HepG2 (cell line): Measurements from ENCODE around the gene THOP1. TPM values are rescaled to one million over a fixed set of nuclear protein-coding genes. Genes with fewer than 3 reads are reported as not detected.

Source experiments
- BRCA1 ChIP-seq: sonication (generic); formaldehyde crosslinking; IDR thresholded peaks from 2 replicates; pipeline ENCODE4 v1.4.0; 2020; ENCODE audit warnings: missing genetic modification reagents
- CBFB ChIP-seq: sonication (generic); formaldehyde crosslinking; IDR thresholded peaks from 2 replicates; pipeline ENCODE4 v1.4.0; 2020; ENCODE audit warnings: missing genetic modification reagents
- CHD4 ChIP-seq: fragments of 200-600 bp; sonication (generic); IDR thresholded peaks from 2 replicates; pipeline ENCODE4 v1.7.0; 2017; ENCODE audit warnings: mild to moderate bottlenecking, low read length, borderline replicate concordance
- ELF3 ChIP-seq: IDR thresholded peaks from 2 replicates; pipeline ENCODE4 v1.6.1; 2016; ENCODE audit warnings: missing genetic modification reagents, missing compliant biosample characterization
- FOXC1 ChIP-seq: sonication (generic); formaldehyde crosslinking; IDR thresholded peaks from 2 replicates; pipeline ENCODE4 v1.8.0; 2022; ENCODE audit warnings: mild to moderate bottlenecking, missing genetic modification reagents, borderline replicate concordance
- PLRG1 ChIP-seq: fragments of 450-650 bp; conservative IDR thresholded peaks from 2 replicates; pipeline ENCODE4 v1.6.1; 2016
- RCOR2 ChIP-seq: IDR thresholded peaks from 2 replicates; pipeline ENCODE4 v1.6.1; 2016; ENCODE audit warnings: missing biosample characterization, missing genetic modification reagents
- RORA ChIP-seq: sonication (generic); formaldehyde crosslinking; IDR thresholded peaks from 2 replicates; pipeline ENCODE4 v1.5.0; 2020; ENCODE audit warnings: mild to moderate bottlenecking, missing genetic modification reagents, moderate library complexity
- SALL1 ChIP-seq: sonication (generic); formaldehyde crosslinking; IDR thresholded peaks from 2 replicates; pipeline ENCODE4 v1.8.0; 2022; ENCODE audit warnings: mild to moderate bottlenecking, missing genetic modification reagents
- SMAD3 ChIP-seq: sonication (generic); formaldehyde crosslinking; IDR thresholded peaks from 2 replicates; pipeline ENCODE4 v1.4.0; 2020; ENCODE audit warnings: missing genetic modification reagents
- SOX13 ChIP-seq, 3 experiments: fragments of 450-650 bp in 1 of 3; sonication (generic) in 1 of 3; formaldehyde crosslinking in 1 of 3; IDR thresholded peaks in 2 of 3; conservative IDR thresholded peaks in 1 of 3; 2 replicates each; pipeline versions ENCODE4 v1.5.0 to v1.6.1; 2016 to 2020; ENCODE audit warnings: antibody characterized with exemption in 1 of 3, mild to moderate bottlenecking in 1 of 3, missing compliant biosample characterization in 1 of 3, missing genetic modification reagents in 1 of 3, moderate library complexity in 1 of 3
- ZFP41 ChIP-seq: sonication (generic); formaldehyde crosslinking; IDR thresholded peaks from 2 replicates; pipeline ENCODE4 v1.4.0; 2020; ENCODE audit warnings: mild to moderate bottlenecking, missing genetic modification reagents, borderline replicate concordance
- ZNF143 ChIP-seq: sonication (generic); formaldehyde crosslinking; IDR thresholded peaks from 2 replicates; pipeline ENCODE4 v1.4.0; 2020; ENCODE audit warnings: missing genetic modification reagents
- ZNF256 ChIP-seq: sonication (generic); formaldehyde crosslinking; conservative IDR thresholded peaks from 2 replicates; pipeline ENCODE4 v1.4.0; 2020; ENCODE audit warnings: missing genetic modification reagents
- ZNF34 ChIP-seq: sonication (generic); formaldehyde crosslinking; IDR thresholded peaks from 2 replicates; pipeline ENCODE4 v1.4.0; 2020; ENCODE audit warnings: mild to moderate bottlenecking, missing genetic modification reagents, borderline replicate concordance
- ZNF350 ChIP-seq: sonication (generic); formaldehyde crosslinking; IDR thresholded peaks from 2 replicates; pipeline ENCODE4 v1.4.0; 2020; ENCODE audit warnings: mild to moderate bottlenecking, low read depth, missing genetic modification reagents, borderline replicate concordance
- ZNF354B ChIP-seq: sonication (generic); formaldehyde crosslinking; IDR thresholded peaks from 2 replicates; pipeline ENCODE4 v1.8.0; 2022; ENCODE audit warnings: mild to moderate bottlenecking, missing genetic modification reagents
- ZNF598 ChIP-seq: sonication (generic); formaldehyde crosslinking; IDR thresholded peaks from 2 replicates; pipeline ENCODE4 v1.5.1; 2020; ENCODE audit warnings: mild to moderate bottlenecking, missing genetic modification reagents, borderline replicate concordance
- ZNF761 ChIP-seq: sonication (generic); formaldehyde crosslinking; conservative IDR thresholded peaks from 2 replicates; pipeline ENCODE4 v1.4.0; 2020; ENCODE audit warnings: mild to moderate bottlenecking, missing genetic modification reagents
- ZSCAN12 ChIP-seq: sonication (generic); formaldehyde crosslinking; IDR thresholded peaks from 2 replicates; pipeline ENCODE4 v1.9.0; 2021; ENCODE audit warnings: mild to moderate bottlenecking, missing genetic modification reagents
- ZZZ3 ChIP-seq: sonication (generic); formaldehyde crosslinking; IDR thresholded peaks from 2 replicates; pipeline ENCODE4 v1.4.0; 2020; ENCODE audit warnings: missing genetic modification reagents, mild to moderate bottlenecking, borderline replicate concordance
- polyA plus RNA-seq, 8 experiments: library from polyadenylated mRNA; depleted of rRNA in 3 of 8; stranded (reverse) in 7 of 8; unstranded in 1 of 8; fragments of >200 nt; fragmentation: Illumina TruSeq in 4 of 8; extraction: Trizol in 4 of 8; gene quantifications; 2 replicates each; pipeline versions ENCODE4 v1.2.1 to v1.2.3, GENCODE V29; 2011 to 2016; ENCODE audit warnings: low read depth in 4 of 8, missing spikeins in 1 of 8, mixed read lengths in 1 of 8; ENCODE audit not compliant: insufficient read depth in 1 of 8
- total RNA-seq, 5 experiments: library from RNA; depleted of rRNA; stranded (reverse); fragments of >200 nt; fragmentation: Illumina TruSeq; extraction: Trizol; gene quantifications; 2 replicates each; pipeline ENCODE4 v1.2.3, GENCODE V29; 2016; ENCODE audit warnings: low read depth in 1 of 5
- TF ChIP-seq, protein P1 (sequence below): sonication (generic); formaldehyde crosslinking; IDR thresholded peaks from 2 replicates; pipeline ENCODE4 v1.4.0; 2020; ENCODE audit warnings: missing genetic modification reagents
- TF ChIP-seq, protein P2 (sequence below): sonication (generic); formaldehyde crosslinking; IDR thresholded peaks from 2 replicates; pipeline ENCODE4 v1.4.0; 2020; ENCODE audit warnings: mild to moderate bottlenecking, missing genetic modification reagents
- TF ChIP-seq, protein P3 (sequence below): sonication (generic); formaldehyde crosslinking; IDR thresholded peaks from 2 replicates; pipeline ENCODE4 v1.5.0; 2020; ENCODE audit warnings: mild to moderate bottlenecking, missing genetic modification reagents, borderline replicate concordance

THOP1 gene
- total and polyA plus RNA-seq, 2 of the 13 experiments (the other 11 are each of a cell fraction or from before 2014, with no cell fraction given), result 74.4 to 116 TPM

DNA sequence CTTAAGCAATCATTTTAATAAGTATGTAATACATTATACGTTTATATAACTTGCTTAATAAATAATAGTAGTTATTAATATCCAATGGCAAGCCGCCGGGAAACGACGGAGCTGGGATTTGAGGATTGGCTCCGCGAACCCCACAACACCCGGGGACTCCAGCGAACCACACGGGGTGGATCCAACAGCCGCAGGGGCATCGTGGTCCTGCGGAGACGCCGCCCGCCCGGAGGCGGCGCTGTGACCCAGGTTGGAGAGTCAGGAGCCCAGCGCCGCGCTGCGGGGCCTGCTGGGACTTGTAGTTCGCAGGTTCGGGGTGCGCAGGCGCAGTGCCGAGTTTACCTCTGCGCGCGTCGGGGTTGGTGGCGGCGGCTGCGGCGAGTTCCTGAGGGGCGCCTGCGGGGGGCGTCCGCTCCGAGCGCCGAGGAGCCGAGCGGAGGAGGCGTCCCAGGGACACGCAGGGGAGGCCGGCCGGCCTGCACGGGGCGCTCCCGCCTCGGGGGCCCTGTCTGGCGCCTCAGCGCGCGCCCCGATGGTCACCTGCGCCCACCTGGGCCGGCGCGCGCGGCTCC is 34.3 kb downstream of the THOP1 start, which contains the start of gene ZNF554 (continued):
- TF ChIP-seq ZNF34 (CRISPR knock-in tag) (peak; percentile 93), RORA (CRISPR knock-in tag) (no peak), SMAD3 (peak; percentile 94), SOX13 (IDR thresholded peaks at IDR 0.05) (no peak), SOX13 (CRISPR knock-in tag; conservative IDR thresholded peaks at IDR 0.05 in 1 of 2, IDR thresholded peaks at IDR 0.05 in 1 of 2) (peak in 1 of 2 experiments; percentile 48; a peak in 1 of 4 replicates), ZNF598 (CRISPR knock-in tag) (no peak), SALL1 (peak; percentile 69), ZNF256 (CRISPR knock-in tag) (no peak), RCOR2 (CRISPR knock-in tag) (no peak), ZNF350 (CRISPR knock-in tag) (peak; percentile 88), ZZZ3 (peak; percentile 70), CHD4 (no peak), ZFP41 (CRISPR knock-in tag) (no peak), ZNF143 (CRISPR knock-in tag) (peak; percentile 98), PLRG1 (no peak), ZSCAN12 (CRISPR knock-in tag) (no peak), CBFB (CRISPR knock-in tag) (peak; percentile 89), FOXC1 (0 out of 2 replicates have a peak, but pooled peaks have one; percentile 16), BRCA1 (CRISPR knock-in tag) (no peak), ELF3 (CRISPR knock-in tag) (peak; percentile 68), ZNF761 (CRISPR knock-in tag) (0 out of 2 replicates have a peak, but pooled peaks have one; percentile 76), ZNF354B (no peak)
- TF ChIP-seq, protein P1, sequence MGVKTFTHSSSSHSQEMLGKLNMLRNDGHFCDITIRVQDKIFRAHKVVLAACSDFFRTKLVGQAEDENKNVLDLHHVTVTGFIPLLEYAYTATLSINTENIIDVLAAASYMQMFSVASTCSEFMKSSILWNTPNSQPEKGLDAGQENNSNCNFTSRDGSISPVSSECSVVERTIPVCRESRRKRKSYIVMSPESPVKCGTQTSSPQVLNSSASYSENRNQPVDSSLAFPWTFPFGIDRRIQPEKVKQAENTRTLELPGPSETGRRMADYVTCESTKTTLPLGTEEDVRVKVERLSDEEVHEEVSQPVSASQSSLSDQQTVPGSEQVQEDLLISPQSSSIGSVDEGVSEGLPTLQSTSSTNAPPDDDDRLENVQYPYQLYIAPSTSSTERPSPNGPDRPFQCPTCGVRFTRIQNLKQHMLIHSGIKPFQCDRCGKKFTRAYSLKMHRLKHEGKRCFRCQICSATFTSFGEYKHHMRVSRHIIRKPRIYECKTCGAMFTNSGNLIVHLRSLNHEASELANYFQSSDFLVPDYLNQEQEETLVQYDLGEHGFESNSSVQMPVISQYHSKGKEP, result no peak
- TF ChIP-seq, protein P2, sequence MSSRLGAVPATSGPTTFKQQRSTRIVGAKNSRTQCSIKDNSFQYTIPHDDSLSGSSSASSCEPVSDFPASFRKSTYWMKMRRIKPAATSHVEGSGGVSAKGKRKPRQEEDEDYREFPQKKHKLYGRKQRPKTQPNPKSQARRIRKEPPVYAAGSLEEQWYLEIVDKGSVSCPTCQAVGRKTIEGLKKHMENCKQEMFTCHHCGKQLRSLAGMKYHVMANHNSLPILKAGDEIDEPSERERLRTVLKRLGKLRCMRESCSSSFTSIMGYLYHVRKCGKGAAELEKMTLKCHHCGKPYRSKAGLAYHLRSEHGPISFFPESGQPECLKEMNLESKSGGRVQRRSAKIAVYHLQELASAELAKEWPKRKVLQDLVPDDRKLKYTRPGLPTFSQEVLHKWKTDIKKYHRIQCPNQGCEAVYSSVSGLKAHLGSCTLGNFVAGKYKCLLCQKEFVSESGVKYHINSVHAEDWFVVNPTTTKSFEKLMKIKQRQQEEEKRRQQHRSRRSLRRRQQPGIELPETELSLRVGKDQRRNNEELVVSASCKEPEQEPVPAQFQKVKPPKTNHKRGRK (CRISPR knock-in tag), result no peak
- TF ChIP-seq, protein P3, sequence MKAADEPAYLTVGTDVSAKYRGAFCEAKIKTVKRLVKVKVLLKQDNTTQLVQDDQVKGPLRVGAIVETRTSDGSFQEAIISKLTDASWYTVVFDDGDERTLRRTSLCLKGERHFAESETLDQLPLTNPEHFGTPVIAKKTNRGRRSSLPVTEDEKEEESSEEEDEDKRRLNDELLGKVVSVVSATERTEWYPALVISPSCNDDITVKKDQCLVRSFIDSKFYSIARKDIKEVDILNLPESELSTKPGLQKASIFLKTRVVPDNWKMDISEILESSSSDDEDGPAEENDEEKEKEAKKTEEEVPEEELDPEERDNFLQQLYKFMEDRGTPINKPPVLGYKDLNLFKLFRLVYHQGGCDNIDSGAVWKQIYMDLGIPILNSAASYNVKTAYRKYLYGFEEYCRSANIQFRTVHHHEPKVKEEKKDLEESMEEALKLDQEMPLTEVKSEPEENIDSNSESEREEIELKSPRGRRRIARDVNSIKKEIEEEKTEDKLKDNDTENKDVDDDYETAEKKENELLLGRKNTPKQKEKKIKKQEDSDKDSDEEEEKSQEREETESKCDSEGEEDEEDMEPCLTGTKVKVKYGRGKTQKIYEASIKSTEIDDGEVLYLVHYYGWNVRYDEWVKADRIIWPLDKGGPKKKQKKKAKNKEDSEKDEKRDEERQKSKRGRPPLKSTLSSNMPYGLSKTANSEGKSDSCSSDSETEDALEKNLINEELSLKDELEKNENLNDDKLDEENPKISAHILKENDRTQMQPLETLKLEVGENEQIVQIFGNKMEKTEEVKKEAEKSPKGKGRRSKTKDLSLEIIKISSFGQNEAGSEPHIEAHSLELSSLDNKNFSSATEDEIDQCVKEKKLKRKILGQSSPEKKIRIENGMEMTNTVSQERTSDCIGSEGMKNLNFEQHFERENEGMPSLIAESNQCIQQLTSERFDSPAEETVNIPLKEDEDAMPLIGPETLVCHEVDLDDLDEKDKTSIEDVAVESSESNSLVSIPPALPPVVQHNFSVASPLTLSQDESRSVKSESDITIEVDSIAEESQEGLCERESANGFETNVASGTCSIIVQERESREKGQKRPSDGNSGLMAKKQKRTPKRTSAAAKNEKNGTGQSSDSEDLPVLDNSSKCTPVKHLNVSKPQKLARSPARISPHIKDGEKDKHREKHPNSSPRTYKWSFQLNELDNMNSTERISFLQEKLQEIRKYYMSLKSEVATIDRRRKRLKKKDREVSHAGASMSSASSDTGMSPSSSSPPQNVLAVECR (CRISPR knock-in tag), result peak; percentile 83; the same call in 1 of the 2 replicates
